ENCODE results near the gene KCNMB1.
"Not testable (repeated sequence)": the region's sequence is repeated elsewhere in the genome, so short reads cannot be mapped to it uniquely, and the experiment has no call there.

KCNMB1 gene

GRCh38 chr5:170378740-170379139, 10.4 kb downstream of the KCNMB1 start:
- Histone ChIP-seq H3K36me3 (ENCODE audit: insufficient read depth, low read length) (no peaks in the 10 kb centered on the region), H3K9ac (ENCODE audit: low read depth, low read length) (no peak overlapping the region), H3K4me1 (ENCODE audit: insufficient read depth, low read length) (no peaks in the 10 kb centered on the region), H3K9me3 (ENCODE audit: control insufficient read depth, insufficient read depth, low read length) (no peaks in the 10 kb centered on the region)

- H3K9ac ChIP-seq (ENCODE audit: low read depth, low read length) = no peak overlapping the region
- no peaks in the 10 kb centered on the region for H3K36me3 ChIP-seq (ENCODE audit: insufficient read depth, low read length)
- no peaks in the 10 kb centered on the region for H3K4me1 ChIP-seq (ENCODE audit: insufficient read depth, low read length)
- H3K9me3 ChIP-seq (ENCODE audit: control insufficient read depth, insufficient read depth, low read length) = no peaks in the 10 kb centered on the region
Observed at GRCh38 chr5:170377027-170377426, 12.1 kb downstream of the KCNMB1 start.

- not testable (repeated sequence) for H3K36me3 ChIP-seq (ENCODE audit: insufficient read depth, low read length); H3K4me1 ChIP-seq (ENCODE audit: insufficient read depth, low read length); H3K9ac ChIP-seq (ENCODE audit: low read depth, low read length); H3K9me3 ChIP-seq (ENCODE audit: control insufficient read depth, insufficient read depth, low read length)
Observed at GRCh38 chr5:170376526-170376925, 12.6 kb downstream of the KCNMB1 start.

GRCh38 chr5:170375283-170375682, 13.9 kb downstream of the KCNMB1 start:
- no peaks in the 10 kb centered on the region for H3K36me3 ChIP-seq (ENCODE audit: insufficient read depth, low read length)
- H3K4me1 ChIP-seq (ENCODE audit: insufficient read depth, low read length) = no peaks in the 10 kb centered on the region
- H3K9ac ChIP-seq (ENCODE audit: low read depth, low read length) = no peak overlapping the region
- H3K9me3 ChIP-seq (ENCODE audit: control insufficient read depth, insufficient read depth, low read length) = no peaks in the 10 kb centered on the region

GRCh38 chr5:170372971-170373370, 16.2 kb downstream of the KCNMB1 start:
- Histone ChIP-seq H3K4me1 (ENCODE audit: insufficient read depth, low read length) (no peaks in the 10 kb centered on the region), H3K9me3 (ENCODE audit: control insufficient read depth, insufficient read depth, low read length) (no peaks in the 10 kb centered on the region), H3K36me3 (ENCODE audit: insufficient read depth, low read length) (no peaks in the 10 kb centered on the region), H3K9ac (ENCODE audit: low read depth, low read length) (no peak overlapping the region)

- no peaks in the 10 kb centered on the region for H3K9me3 ChIP-seq (ENCODE audit: control insufficient read depth, insufficient read depth, low read length)
Observed at GRCh38 chr5:170368586-170368985, 20.6 kb downstream of the KCNMB1 start.

GRCh38 chr5:170366276-170366675, 22.9 kb downstream of the KCNMB1 start:
- Histone ChIP-seq H3K36me3 (ENCODE audit: insufficient read depth, low read length) (no peaks in the 10 kb centered on the region), H3K4me1 (ENCODE audit: insufficient read depth, low read length) (peaks cover 3% of the 10 kb centered on the region; the same call in 1 of the 2 replicates), H3K9ac (ENCODE audit: low read depth, low read length) (no peak overlapping the region), H3K9me3 (ENCODE audit: control insufficient read depth, insufficient read depth, low read length) (no peaks in the 10 kb centered on the region)

More at GRCh38 chr5:170368586-170368985, 20.6 kb downstream of the KCNMB1 start:
- H3K9ac ChIP-seq (ENCODE audit: low read depth, low read length) = no peak overlapping the region
- no peaks in the 10 kb centered on the region for H3K36me3 ChIP-seq (ENCODE audit: insufficient read depth, low read length)
- H3K4me1 ChIP-seq (ENCODE audit: insufficient read depth, low read length) = no peaks in the 10 kb centered on the region

- Histone ChIP-seq H3K4me1 (ENCODE audit: insufficient read depth, low read length) (peaks cover 5% of the 10 kb centered on the region; the same call in 1 of the 2 replicates), H3K36me3 (ENCODE audit: insufficient read depth, low read length) (no peaks in the 10 kb centered on the region), H3K9ac (ENCODE audit: low read depth, low read length) (no peak overlapping the region), H3K9me3 (ENCODE audit: control insufficient read depth, insufficient read depth, low read length) (no peaks in the 10 kb centered on the region)
Observed at GRCh38 chr5:170365831-170366230, 23.3 kb downstream of the KCNMB1 start.

- Histone ChIP-seq H3K4me1 (ENCODE audit: insufficient read depth, low read length) (peaks cover 5% of the 10 kb centered on the region; the same call in 1 of the 2 replicates), H3K9ac (ENCODE audit: low read depth, low read length) (no peak overlapping the region), H3K36me3 (ENCODE audit: insufficient read depth, low read length) (no peaks in the 10 kb centered on the region), H3K9me3 (ENCODE audit: control insufficient read depth, insufficient read depth, low read length) (no peaks in the 10 kb centered on the region)
Observed at GRCh38 chr5:170365011-170365410, 24.2 kb downstream of the KCNMB1 start.

GRCh38 chr5:170363671-170364070, 25.5 kb downstream of the KCNMB1 start:
- Histone ChIP-seq H3K9ac (ENCODE audit: low read depth, low read length) (no peak overlapping the region), H3K36me3 (ENCODE audit: insufficient read depth, low read length) (no peaks in the 10 kb centered on the region), H3K4me1 (ENCODE audit: insufficient read depth, low read length) (peaks cover 5% of the 10 kb centered on the region; the same call in 1 of the 2 replicates), H3K9me3 (ENCODE audit: control insufficient read depth, insufficient read depth, low read length) (no peaks in the 10 kb centered on the region)

- H3K4me1 ChIP-seq (ENCODE audit: insufficient read depth, low read length) = peaks cover 12% of the 10 kb centered on the region
- H3K36me3 ChIP-seq (ENCODE audit: insufficient read depth, low read length) = no peaks in the 10 kb centered on the region
- H3K9me3 ChIP-seq (ENCODE audit: control insufficient read depth, insufficient read depth, low read length) = no peaks in the 10 kb centered on the region
- H3K9ac ChIP-seq (ENCODE audit: low read depth, low read length) = no peak overlapping the region
Observed at GRCh38 chr5:170362656-170363055, 26.5 kb downstream of the KCNMB1 start.

- H3K9ac ChIP-seq (ENCODE audit: low read depth, low read length) = no peak overlapping the region
- H3K9me3 ChIP-seq (ENCODE audit: control insufficient read depth, insufficient read depth, low read length) = no peaks in the 10 kb centered on the region
- H3K36me3 ChIP-seq (ENCODE audit: insufficient read depth, low read length) = no peaks in the 10 kb centered on the region
- H3K4me1 ChIP-seq (ENCODE audit: insufficient read depth, low read length) = peaks cover 12% of the 10 kb centered on the region
Observed at GRCh38 chr5:170362102-170362501, 27.1 kb downstream of the KCNMB1 start.

GRCh38 chr5:170361616-170362015, 27.6 kb downstream of the KCNMB1 start:
- peaks cover 12% of the 10 kb centered on the region for H3K4me1 ChIP-seq (ENCODE audit: insufficient read depth, low read length)
- H3K9ac ChIP-seq (ENCODE audit: low read depth, low read length) = no peak overlapping the region
- H3K9me3 ChIP-seq (ENCODE audit: control insufficient read depth, insufficient read depth, low read length) = no peaks in the 10 kb centered on the region
- no peaks in the 10 kb centered on the region for H3K36me3 ChIP-seq (ENCODE audit: insufficient read depth, low read length)

- no peaks in the 10 kb centered on the region for H3K9me3 ChIP-seq (ENCODE audit: control insufficient read depth, insufficient read depth, low read length)
- H3K36me3 ChIP-seq (ENCODE audit: insufficient read depth, low read length) = no peaks in the 10 kb centered on the region
- peaks cover 12% of the 10 kb centered on the region for H3K4me1 ChIP-seq (ENCODE audit: insufficient read depth, low read length)
- no peak overlapping the region for H3K9ac ChIP-seq (ENCODE audit: low read depth, low read length)
Observed at GRCh38 chr5:170361116-170361515, 28.1 kb downstream of the KCNMB1 start.

GRCh38 chr5:170360709-170361108, 28.5 kb downstream of the KCNMB1 start:
- H3K9ac ChIP-seq (ENCODE audit: low read depth, low read length) = no peak overlapping the region
- no peaks in the 10 kb centered on the region for H3K36me3 ChIP-seq (ENCODE audit: insufficient read depth, low read length)
- peaks cover 12% of the 10 kb centered on the region for H3K4me1 ChIP-seq (ENCODE audit: insufficient read depth, low read length)
- H3K9me3 ChIP-seq (ENCODE audit: control insufficient read depth, insufficient read depth, low read length) = no peaks in the 10 kb centered on the region

- no peak overlapping the region for H3K9ac ChIP-seq (ENCODE audit: low read depth, low read length)
- peaks cover 14% of the 10 kb centered on the region for H3K4me1 ChIP-seq (ENCODE audit: insufficient read depth, low read length)
- no peaks in the 10 kb centered on the region for H3K36me3 ChIP-seq (ENCODE audit: insufficient read depth, low read length)
- no peaks in the 10 kb centered on the region for H3K9me3 ChIP-seq (ENCODE audit: control insufficient read depth, insufficient read depth, low read length)
Observed at GRCh38 chr5:170357955-170358444, 31.2 kb downstream of the KCNMB1 start.

All from ES-I3 (cell line).